Measurements from ENCODE around the gene KIAA0232.

DNA sequence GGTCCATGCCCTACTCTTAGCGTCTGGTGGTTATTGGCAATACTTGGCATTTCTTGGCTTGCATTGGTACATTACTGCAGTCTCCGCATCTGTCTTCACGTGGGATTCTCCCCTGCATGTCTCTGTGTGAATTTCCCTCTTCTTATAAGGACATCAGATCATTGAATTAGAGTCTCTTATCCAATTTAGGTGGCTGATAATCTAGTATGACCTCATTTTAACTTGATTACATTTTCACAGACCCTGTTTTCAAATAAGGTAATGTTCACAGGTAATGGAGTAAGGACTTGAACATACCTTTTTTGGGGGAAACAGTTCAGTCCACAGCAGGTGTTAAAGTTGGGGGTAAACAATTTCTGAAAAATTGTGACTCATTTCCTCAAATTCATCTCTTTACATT lies 16.6 kb downstream of the KIAA0232 start:
- TF ChIP-seq, protein P1, sequence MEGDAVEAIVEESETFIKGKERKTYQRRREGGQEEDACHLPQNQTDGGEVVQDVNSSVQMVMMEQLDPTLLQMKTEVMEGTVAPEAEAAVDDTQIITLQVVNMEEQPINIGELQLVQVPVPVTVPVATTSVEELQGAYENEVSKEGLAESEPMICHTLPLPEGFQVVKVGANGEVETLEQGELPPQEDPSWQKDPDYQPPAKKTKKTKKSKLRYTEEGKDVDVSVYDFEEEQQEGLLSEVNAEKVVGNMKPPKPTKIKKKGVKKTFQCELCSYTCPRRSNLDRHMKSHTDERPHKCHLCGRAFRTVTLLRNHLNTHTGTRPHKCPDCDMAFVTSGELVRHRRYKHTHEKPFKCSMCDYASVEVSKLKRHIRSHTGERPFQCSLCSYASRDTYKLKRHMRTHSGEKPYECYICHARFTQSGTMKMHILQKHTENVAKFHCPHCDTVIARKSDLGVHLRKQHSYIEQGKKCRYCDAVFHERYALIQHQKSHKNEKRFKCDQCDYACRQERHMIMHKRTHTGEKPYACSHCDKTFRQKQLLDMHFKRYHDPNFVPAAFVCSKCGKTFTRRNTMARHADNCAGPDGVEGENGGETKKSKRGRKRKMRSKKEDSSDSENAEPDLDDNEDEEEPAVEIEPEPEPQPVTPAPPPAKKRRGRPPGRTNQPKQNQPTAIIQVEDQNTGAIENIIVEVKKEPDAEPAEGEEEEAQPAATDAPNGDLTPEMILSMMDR (IDR thresholded peaks at IDR 0.05; ENCODE audit: low read length), result no peak
- TF ChIP-seq EZH2 (optimal IDR thresholded peaks at IDR 0.05; ENCODE audit: low read depth, low read length), result no peak
